Loucy (cell line): ENCODE measurements around the gene MIA.

Experiments used
- CTCF ChIP-seq: fragments of 200-600 bp; sonication (generic); conservative IDR thresholded peaks from 2 replicates; pipeline ENCODE4 v1.5.1; 2014; ENCODE audit warnings: mild to moderate bottlenecking, antibody characterized with exemption, low read length
- EZH2phosphoT487 ChIP-seq: fragments of 200-600 bp; IDR thresholded peaks from 2 replicates; pipeline ENCODE4 v1.6.1; 2018; ENCODE audit warnings: antibody characterized with exemption, mild to moderate bottlenecking, moderate library complexity, borderline replicate concordance

GRCh38 chr19:40735013-40735771 lies 40.1 kb upstream of the MIA start:
- TF ChIP-seq CTCF (no peak), EZH2phosphoT487 (no peak)
